Tibial nerve (tissue), 4 donors: ENCODE measurements around the gene WWC2. TPM values are rescaled to one million over a fixed set of nuclear protein-coding genes. Genes with fewer than 3 reads are reported as not detected.

ENCODE experiments used
- DNase-seq, 2 donors: peaks; one replicate each; pipeline ENCODE4 v3.0.0-alpha.2; 2019; ENCODE audit warnings: low spot score in 2 of 2
- H3K27ac ChIP-seq, 4 donors: fragments of 200-600 bp; sonication (generic) in 3 of 4; one replicate each; pipeline ENCODE4 v1.5.1; 2017 to 2019; ENCODE audit warnings: mild to moderate bottlenecking in 1 of 4
- H3K27me3 ChIP-seq, 2 donors: fragments of 200-600 bp; sonication (generic) in 1 of 2; one replicate each; pipeline versions ENCODE4 v1.5.1 to v1.6.0; 2017 to 2019
- H3K36me3 ChIP-seq, 3 donors: fragments of 200-600 bp; sonication (generic); one replicate each; pipeline ENCODE4 v1.5.1; 2018 to 2019
- H3K4me1 ChIP-seq, 4 donors: fragments of 200-600 bp; sonication (generic) in 3 of 4; one replicate each; pipeline ENCODE4 v1.5.1; 2017 to 2019
- H3K4me3 ChIP-seq, 4 donors: fragments of 200-600 bp; sonication (generic) in 3 of 4; one replicate each; pipeline ENCODE4 v1.5.1; 2017 to 2019; ENCODE audit warnings: mild to moderate bottlenecking in 1 of 4, moderate library complexity in 1 of 4
- H3K9me3 ChIP-seq, 4 donors: fragments of 200-600 bp; sonication (generic) in 3 of 4; one replicate each; pipeline ENCODE4 v1.5.1; 2017 to 2019
- CTCF ChIP-seq, 5 experiments: fragments of 200-600 bp in 3 of 5; fragments of 450-650 bp in 2 of 5; sonication (generic) in 3 of 5; IDR thresholded peaks; one replicate each; pipeline ENCODE4 v1.5.1; 2016 to 2019; ENCODE audit warnings: antibody characterized with exemption in 5 of 5, mild to moderate bottlenecking in 3 of 5, moderate library complexity in 2 of 5
- EP300 ChIP-seq, 2 donors: sonication (generic); formaldehyde crosslinking; IDR thresholded peaks; one replicate each; pipeline ENCODE4 v1.6.1; 2017; ENCODE audit warnings: antibody characterized with exemption in 2 of 2, mild to moderate bottlenecking in 1 of 2
- POLR2A ChIP-seq, 2 donors: fragments of 450-650 bp; IDR thresholded peaks; one replicate each; pipeline ENCODE4 v1.6.1; 2017; ENCODE audit warnings: antibody characterized with exemption in 2 of 2, mild to moderate bottlenecking in 2 of 2, moderate library complexity in 2 of 2
- WGBS, 2 donors: methylation state at CpG; one replicate each; pipeline ENCODE4 v1.1.5; 2018; 5-methylcytosine and 5-hydroxymethylcytosine counted together
- total RNA-seq, 4 donors: library from RNA; depleted of rRNA; stranded (reverse); fragments of >200 nt; gene quantifications; one replicate each; pipeline ENCODE4 v1.1.0, GENCODE V29; 2016

The WWC2 gene
- total RNA-seq, 4 donors from 2014 or later: 38.2 to 60.9 (median 42.9) TPM

GRCh38 chr4:183197140-183197539 lies 98.1 kb downstream of the WWC2 start:
- TF ChIP-seq POLR2A (IDR thresholded peaks at IDR 0.05) (no peak), EP300 (IDR thresholded peaks at IDR 0.05) (no peak), CTCF (IDR thresholded peaks at IDR 0.05) (no peak)
- WGBS, 2 donors: 77 to 81% methylated on average over 3 of the region's 3 CpGs

GRCh38 chr4:183200453-183200852 lies 101.4 kb downstream of the WWC2 start:
- Histone ChIP-seq H3K9me3 (no peaks in the 10 kb centered on the region), H3K4me3 (no peak overlapping the region), H3K36me3 (peaks cover 0 to 28% (median 0%) of the 10 kb centered on the region in 3 donors), H3K27me3 (no peaks in the 10 kb centered on the region), H3K27ac (no peak overlapping the region), H3K4me1 (peaks cover 0 to 7% (median 0%) of the 10 kb centered on the region in 4 donors)
- WGBS, 2 donors: 16 to 28% methylated on average over 4 of the region's 4 CpGs
- no peak for DNase-seq
- TF ChIP-seq POLR2A (IDR thresholded peaks at IDR 0.05): no peak
- TF ChIP-seq CTCF (IDR thresholded peaks at IDR 0.05): no peak
- TF ChIP-seq EP300 (IDR thresholded peaks at IDR 0.05): no peak

More at GRCh38 chr4:183197140-183197539, 98.1 kb downstream of the WWC2 start:
- H3K27me3 ChIP-seq: no peaks in the 10 kb centered on the region
- peaks cover 0 to 7% (median 0%) of the 10 kb centered on the region in 4 donors for H3K4me1 ChIP-seq
- no peak overlapping the region for H3K27ac ChIP-seq
- no peak for DNase-seq
- no peaks in the 10 kb centered on the region for H3K9me3 ChIP-seq
- no peak overlapping the region for H3K4me3 ChIP-seq
- H3K36me3 ChIP-seq: peaks cover 0 to 17% (median 0%) of the 10 kb centered on the region in 3 donors

GRCh38 chr4:183201331-183201730 lies 102.3 kb downstream of the WWC2 start:
- H3K27ac ChIP-seq: no peak overlapping the region
- H3K4me3 ChIP-seq: no peak overlapping the region
- no peak for DNase-seq
- H3K27me3 ChIP-seq: no peaks in the 10 kb centered on the region
- H3K36me3 ChIP-seq: peaks cover 0 to 19% (median 0%) of the 10 kb centered on the region in 3 donors
- H3K9me3 ChIP-seq: no peaks in the 10 kb centered on the region
- 91 to 92% methylated on average over 4 of the region's 4 CpGs for WGBS, 2 donors
- peaks cover 0 to 7% (median 0%) of the 10 kb centered on the region in 4 donors for H3K4me1 ChIP-seq
- no peak for TF ChIP-seq POLR2A (IDR thresholded peaks at IDR 0.05)
- no peak for TF ChIP-seq EP300 (IDR thresholded peaks at IDR 0.05)
- TF ChIP-seq CTCF (IDR thresholded peaks at IDR 0.05): no peak

GRCh38 chr4:183202523-183202922 lies 103.5 kb downstream of the WWC2 start:
- no peak overlapping the region for H3K4me3 ChIP-seq
- peaks cover 0 to 15% (median 0%) of the 10 kb centered on the region in 3 donors for H3K36me3 ChIP-seq
- no peak overlapping the region for H3K27ac ChIP-seq
- H3K27me3 ChIP-seq: no peaks in the 10 kb centered on the region
- no peaks in the 10 kb centered on the region for H3K9me3 ChIP-seq
- DNase-seq: no peak
- H3K4me1 ChIP-seq: peaks cover 0 to 7% (median 0%) of the 10 kb centered on the region in 4 donors
- WGBS, 2 donors: 91 to 97% methylated on average over 2 of the region's 2 CpGs
- TF ChIP-seq CTCF (IDR thresholded peaks at IDR 0.05) (no peak), EP300 (IDR thresholded peaks at IDR 0.05) (no peak), POLR2A (IDR thresholded peaks at IDR 0.05) (no peak)

GRCh38 chr4:183204793-183205192 lies 105.7 kb downstream of the WWC2 start:
- DNase-seq: no peak
- 92 to 97% methylated on average over 2 of the region's 2 CpGs for WGBS, 2 donors

More at GRCh38 chr4:183204793-183205192, 105.7 kb downstream of the WWC2 start:
- no peaks in the 10 kb centered on the region for H3K27me3 ChIP-seq
- H3K36me3 ChIP-seq: peaks cover 0 to 23% (median 0%) of the 10 kb centered on the region in 3 donors
- H3K9me3 ChIP-seq: no peaks in the 10 kb centered on the region
- TF ChIP-seq EP300 (IDR thresholded peaks at IDR 0.05) (no peak), POLR2A (IDR thresholded peaks at IDR 0.05) (no peak), CTCF (IDR thresholded peaks at IDR 0.05) (no peak)
- H3K27ac ChIP-seq: no peak overlapping the region
- no peak overlapping the region for H3K4me3 ChIP-seq
- H3K4me1 ChIP-seq: peaks cover 0 to 7% (median 0%) of the 10 kb centered on the region in 4 donors
